KMS-11 (cell line): Measurements from ENCODE around the gene CPD.
"Not testable (repeated sequence)": the region's sequence is repeated elsewhere in the genome, so short reads cannot be mapped to it uniquely, and the experiment has no call there.

ENCODE experiments used
- H2AFZ ChIP-seq: fragments of 200-600 bp; sonication (generic); 2 replicates; pipeline ENCODE4 v1.6.1; 2016; ENCODE audit warnings: antibody characterized with exemption, mixed run types, low read depth
- H3K27ac ChIP-seq: fragments of 200-600 bp; sonication (generic); 2 replicates; pipeline ENCODE4 v1.6.1; 2016; ENCODE audit warnings: mild to moderate bottlenecking, mixed run types
- H3K27me3 ChIP-seq: fragments of 200-600 bp; sonication (generic); 2 replicates; pipeline ENCODE4 v1.6.1; 2017; ENCODE audit warnings: mild to moderate bottlenecking, low read depth, mixed run types, moderate library complexity; ENCODE audit not compliant: insufficient read depth
- H3K36me3 ChIP-seq: fragments of 200-600 bp; sonication (generic); 2 replicates; pipeline ENCODE4 v1.6.1; 2017; ENCODE audit warnings: mild to moderate bottlenecking, mixed run types; ENCODE audit not compliant: insufficient read depth
- H3K4me1 ChIP-seq: fragments of 200-600 bp; sonication (generic); 2 replicates; pipeline ENCODE4 v1.6.1; 2016; ENCODE audit warnings: mild to moderate bottlenecking, low read depth, mixed run types; ENCODE audit not compliant: poor library complexity, severe bottlenecking
- H3K4me2 ChIP-seq: fragments of 200-600 bp; sonication (generic); 2 replicates; pipeline ENCODE4 v1.7.0; 2016; ENCODE audit warnings: mild to moderate bottlenecking, mixed run types
- H3K4me3 ChIP-seq: fragments of 200-600 bp; sonication (generic); IDR thresholded peaks from 2 replicates; pipeline ENCODE4 v1.6.1; 2017; ENCODE audit warnings: low read depth, low read length, mixed read lengths; ENCODE audit not compliant: insufficient read depth
- H3K79me2 ChIP-seq: fragments of 200-600 bp; sonication (generic); 2 replicates; pipeline ENCODE4 v1.6.1; 2016; ENCODE audit warnings: low read depth, mixed run types; ENCODE audit not compliant: insufficient read depth
- H3K9ac ChIP-seq: fragments of 200-600 bp; sonication (generic); 2 replicates; pipeline ENCODE4 v1.6.1; 2016; ENCODE audit warnings: mild to moderate bottlenecking, mixed run types
- H4K20me1 ChIP-seq: fragments of 200-600 bp; sonication (generic); 2 replicates; pipeline ENCODE4 v1.6.1; 2016; ENCODE audit warnings: mild to moderate bottlenecking, mixed run types; ENCODE audit not compliant: insufficient read depth
- TF ChIP-seq, protein P1 (sequence below): fragments of 200-600 bp; sonication (generic); conservative IDR thresholded peaks from 2 replicates; pipeline ENCODE4 v1.6.1; 2017; ENCODE audit warnings: low read depth, mild to moderate bottlenecking, antibody characterized with exemption, low read length, moderate library complexity, mixed read lengths

The CPD gene

DNA sequence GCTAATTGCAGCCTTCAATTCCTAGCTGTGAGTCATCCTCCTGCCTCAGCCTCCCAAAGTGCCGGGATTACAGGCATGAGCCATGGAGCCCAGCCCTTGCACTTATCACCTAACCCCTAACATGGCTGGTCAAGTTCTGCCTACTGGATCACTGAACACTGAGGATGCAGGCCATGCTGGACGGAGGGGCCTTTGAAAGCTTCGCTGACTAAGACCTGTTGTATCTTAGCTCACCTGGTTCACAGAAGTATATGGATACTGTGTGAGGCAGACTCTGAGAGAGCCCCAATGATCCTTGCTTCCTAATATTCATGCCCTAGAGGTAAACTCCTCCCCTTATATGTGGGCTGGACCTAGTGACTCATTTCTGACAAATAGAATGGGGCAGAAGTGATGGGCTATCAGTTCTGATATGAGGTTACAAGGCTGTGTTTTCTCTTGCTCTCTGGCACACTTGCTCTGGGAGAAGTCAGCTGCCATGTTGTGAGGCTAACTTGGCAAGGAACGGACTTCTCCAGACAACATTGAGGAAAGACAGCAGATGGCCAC is 33.1 kb upstream of the CPD start:
- Histone ChIP-seq H4K20me1 (no peaks in the 10 kb centered on the region), H3K4me1 (peaks cover 4% of the 10 kb centered on the region), H3K27ac (no peak overlapping the region), H3K4me2 (no peak overlapping the region), H3K4me3 (no peak overlapping the region), H3K79me2 (no peaks in the 10 kb centered on the region), H3K27me3 (no peaks in the 10 kb centered on the region), H3K36me3 (no peaks in the 10 kb centered on the region), H2AFZ (no peak overlapping the region), H3K9ac (no peak overlapping the region)
- TF ChIP-seq, protein P1, sequence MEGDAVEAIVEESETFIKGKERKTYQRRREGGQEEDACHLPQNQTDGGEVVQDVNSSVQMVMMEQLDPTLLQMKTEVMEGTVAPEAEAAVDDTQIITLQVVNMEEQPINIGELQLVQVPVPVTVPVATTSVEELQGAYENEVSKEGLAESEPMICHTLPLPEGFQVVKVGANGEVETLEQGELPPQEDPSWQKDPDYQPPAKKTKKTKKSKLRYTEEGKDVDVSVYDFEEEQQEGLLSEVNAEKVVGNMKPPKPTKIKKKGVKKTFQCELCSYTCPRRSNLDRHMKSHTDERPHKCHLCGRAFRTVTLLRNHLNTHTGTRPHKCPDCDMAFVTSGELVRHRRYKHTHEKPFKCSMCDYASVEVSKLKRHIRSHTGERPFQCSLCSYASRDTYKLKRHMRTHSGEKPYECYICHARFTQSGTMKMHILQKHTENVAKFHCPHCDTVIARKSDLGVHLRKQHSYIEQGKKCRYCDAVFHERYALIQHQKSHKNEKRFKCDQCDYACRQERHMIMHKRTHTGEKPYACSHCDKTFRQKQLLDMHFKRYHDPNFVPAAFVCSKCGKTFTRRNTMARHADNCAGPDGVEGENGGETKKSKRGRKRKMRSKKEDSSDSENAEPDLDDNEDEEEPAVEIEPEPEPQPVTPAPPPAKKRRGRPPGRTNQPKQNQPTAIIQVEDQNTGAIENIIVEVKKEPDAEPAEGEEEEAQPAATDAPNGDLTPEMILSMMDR = no peak

GRCh38 chr17:30346221-30346795 is 32.4 kb upstream of the CPD start:
- H3K36me3 ChIP-seq = no peaks in the 10 kb centered on the region
- H3K4me2 ChIP-seq = no peak overlapping the region
- no peaks in the 10 kb centered on the region for H3K79me2 ChIP-seq
- no peaks in the 10 kb centered on the region for H4K20me1 ChIP-seq
- H3K4me1 ChIP-seq = no peaks in the 10 kb centered on the region
- no peak overlapping the region for H3K4me3 ChIP-seq
- TF ChIP-seq, protein P1 = no peak
- no peak overlapping the region for H3K27ac ChIP-seq
- no peaks in the 10 kb centered on the region for H3K27me3 ChIP-seq
- no peak overlapping the region for H2AFZ ChIP-seq
- no peak overlapping the region for H3K9ac ChIP-seq

DNA sequence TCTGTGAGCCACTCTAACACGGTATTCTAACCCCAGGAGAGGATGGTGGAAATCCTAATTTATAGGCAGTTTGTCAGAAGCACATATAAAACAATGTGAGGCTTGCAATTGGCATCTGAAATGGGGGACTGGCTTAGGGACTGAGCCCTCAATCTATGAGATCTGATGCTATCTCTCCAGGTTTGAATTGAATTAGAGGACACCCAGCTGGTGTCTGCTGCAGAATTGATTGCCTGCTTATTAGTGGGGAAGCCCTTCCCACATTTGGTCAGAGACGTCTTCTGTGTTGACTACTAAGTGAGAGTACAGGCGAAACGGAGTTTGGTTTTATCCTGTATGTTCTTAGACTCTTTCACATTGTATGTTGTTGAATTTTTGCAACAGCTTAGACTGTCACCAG is 31.2 kb upstream of the CPD start:
- no peak overlapping the region for H2AFZ ChIP-seq
- H3K4me1 ChIP-seq = no peaks in the 10 kb centered on the region
- no peak overlapping the region for H3K4me2 ChIP-seq
- no peak overlapping the region for H3K27ac ChIP-seq
- no peaks in the 10 kb centered on the region for H3K36me3 ChIP-seq
- H3K4me3 ChIP-seq = no peak overlapping the region
- H4K20me1 ChIP-seq = no peaks in the 10 kb centered on the region
- no peaks in the 10 kb centered on the region for H3K79me2 ChIP-seq
- TF ChIP-seq, protein P1 = no peak
- no peaks in the 10 kb centered on the region for H3K27me3 ChIP-seq
- H3K9ac ChIP-seq = no peak overlapping the region

DNA sequence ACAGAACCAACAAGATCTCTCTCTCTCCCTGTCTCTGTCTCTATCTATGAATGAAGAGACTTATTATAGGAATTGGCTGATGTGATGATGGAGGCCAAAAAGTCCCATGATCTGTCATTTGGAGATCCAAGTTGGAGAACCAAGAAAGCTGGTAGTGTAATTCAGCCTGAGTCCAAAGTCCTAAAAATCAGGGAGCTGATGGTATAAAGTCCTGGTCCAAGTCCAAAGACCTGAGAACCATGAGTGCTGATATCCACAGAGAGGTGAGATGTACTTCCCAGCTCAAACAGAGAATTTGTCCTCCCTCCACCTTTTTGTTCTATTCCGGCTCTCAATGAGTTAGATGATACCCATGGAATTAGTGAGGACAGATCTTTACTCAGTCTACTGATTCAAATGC is 29.5 kb upstream of the CPD start:
- H3K4me2 ChIP-seq = no peak overlapping the region
- TF ChIP-seq, protein P1 = no peak
- H3K27me3 ChIP-seq = no peaks in the 10 kb centered on the region
- no peaks in the 10 kb centered on the region for H4K20me1 ChIP-seq
- H3K79me2 ChIP-seq = no peaks in the 10 kb centered on the region
- H3K4me3 ChIP-seq = no peak overlapping the region
- no peak overlapping the region for H3K9ac ChIP-seq
- no peaks in the 10 kb centered on the region for H3K4me1 ChIP-seq
- H3K27ac ChIP-seq = no peak overlapping the region
- no peak overlapping the region for H2AFZ ChIP-seq
- no peaks in the 10 kb centered on the region for H3K36me3 ChIP-seq

- not testable (repeated sequence) for H3K36me3 ChIP-seq, H3K27ac ChIP-seq, H3K79me2 ChIP-seq, H3K4me3 ChIP-seq, H3K27me3 ChIP-seq, H4K20me1 ChIP-seq, H3K4me1 ChIP-seq, H3K4me2 ChIP-seq, H3K9ac ChIP-seq, H2AFZ ChIP-seq
Measured at GRCh38 chr17:30351263-30351662, 27.5 kb upstream of the CPD start.
